ACC112 (cell line): ENCODE data around the gene ZNF682.
"Not testable (repeated sequence)": the region's sequence is repeated elsewhere in the genome, so short reads cannot be mapped to it uniquely, and the experiment has no call there.

Experiments used
- H2AFZ ChIP-seq: fragments of 200-600 bp; sonication (generic); one replicate; pipeline ENCODE4 v1.6.0; 2017; ENCODE audit warnings: antibody characterized with exemption, low read length; ENCODE audit not compliant: unreplicated experiment
- H3K27ac ChIP-seq: fragments of 200-600 bp; sonication (generic); 2 replicates; pipeline ENCODE4 v1.5.1; 2014; ENCODE audit warnings: low read depth, mild to moderate bottlenecking, antibody characterized with exemption, low read length, moderate library complexity
- H3K27me3 ChIP-seq: fragments of 200-600 bp; sonication (generic); 2 replicates; pipeline ENCODE4 v1.6.1; 2014; ENCODE audit warnings: mild to moderate bottlenecking, antibody characterized with exemption, low read length, moderate library complexity, mixed read lengths; ENCODE audit not compliant: insufficient read depth
- H3K36me3 ChIP-seq: fragments of 200-600 bp; sonication (generic); 2 replicates; pipeline ENCODE4 v1.6.1; 2016; ENCODE audit warnings: mild to moderate bottlenecking, antibody characterized with exemption, low read length, moderate library complexity, mixed read lengths; ENCODE audit not compliant: insufficient read depth
- H3K4me1 ChIP-seq: fragments of 200-600 bp; sonication (generic); one replicate; pipeline ENCODE4 v1.6.1; 2016; ENCODE audit warnings: low read length, mixed read lengths; ENCODE audit not compliant: insufficient read depth, unreplicated experiment, control insufficient read depth
- H3K4me3 ChIP-seq: fragments of 200-600 bp; sonication (generic); 2 replicates; pipeline ENCODE4 v1.5.1; 2014; ENCODE audit warnings: mild to moderate bottlenecking, low read depth, low read length
- H3K79me2 ChIP-seq: fragments of 200-600 bp; sonication (generic); one replicate; pipeline ENCODE4 v1.6.0; 2016; ENCODE audit warnings: low read length; ENCODE audit not compliant: control insufficient read depth, unreplicated experiment, insufficient read depth

Gene ZNF682

GRCh38 chr19:20067943-20068342, 28.6 kb upstream of the ZNF682 start:
- no peak overlapping the region for H3K4me3 ChIP-seq
- H3K79me2 ChIP-seq: no peaks in the 10 kb centered on the region
- peaks cover 6% of the 10 kb centered on the region; the same call in 1 of the 2 replicates for H3K27me3 ChIP-seq
- H3K27ac ChIP-seq: no peak overlapping the region
- H2AFZ ChIP-seq: no peak overlapping the region
- H3K4me1 ChIP-seq: no peaks in the 10 kb centered on the region
- no peaks in the 10 kb centered on the region for H3K36me3 ChIP-seq

DNA sequence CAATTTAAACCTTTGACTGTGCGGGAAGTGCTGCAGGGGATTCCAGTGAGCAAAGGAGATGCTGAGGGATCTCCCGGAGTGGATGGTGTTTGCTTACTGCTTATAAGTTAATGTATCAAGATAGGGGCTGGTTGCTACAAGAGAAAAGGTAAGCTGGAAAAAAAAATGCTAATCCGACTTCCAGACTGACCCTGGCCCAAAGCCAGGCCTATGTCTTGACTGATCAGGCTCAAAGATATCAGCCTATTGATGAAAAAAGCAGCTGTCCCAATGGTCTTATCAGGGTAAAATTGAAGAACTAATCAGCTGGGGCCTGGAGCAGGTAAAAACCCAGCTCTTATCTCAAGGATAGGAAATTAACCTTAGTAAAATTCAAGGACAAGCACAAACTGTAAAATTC, 27.6 kb upstream of the ZNF682 start:
- no peaks in the 10 kb centered on the region for H3K4me1 ChIP-seq
- H3K27ac ChIP-seq: no peak overlapping the region
- H3K27me3 ChIP-seq: peaks cover 6% of the 10 kb centered on the region; the same call in 1 of the 2 replicates
- no peak overlapping the region for H3K4me3 ChIP-seq
- no peaks in the 10 kb centered on the region for H3K79me2 ChIP-seq
- H3K36me3 ChIP-seq: no peaks in the 10 kb centered on the region
- no peak overlapping the region for H2AFZ ChIP-seq

GRCh38 chr19:20060282-20060681, 21.0 kb upstream of the ZNF682 start:
- Histone ChIP-seq H2AFZ (no peak overlapping the region), H3K27me3 (no peaks in the 10 kb centered on the region), H3K4me1 (no peaks in the 10 kb centered on the region), H3K36me3 (no peaks in the 10 kb centered on the region), H3K27ac (no peak overlapping the region), H3K4me3 (no peak overlapping the region), H3K79me2 (no peaks in the 10 kb centered on the region)

- not testable (repeated sequence) for H3K27me3 ChIP-seq, H3K27ac ChIP-seq, H3K4me1 ChIP-seq, H2AFZ ChIP-seq, H3K4me3 ChIP-seq, H3K79me2 ChIP-seq, H3K36me3 ChIP-seq
Observed at GRCh38 chr19:20058738-20059137, 19.4 kb upstream of the ZNF682 start.

DNA sequence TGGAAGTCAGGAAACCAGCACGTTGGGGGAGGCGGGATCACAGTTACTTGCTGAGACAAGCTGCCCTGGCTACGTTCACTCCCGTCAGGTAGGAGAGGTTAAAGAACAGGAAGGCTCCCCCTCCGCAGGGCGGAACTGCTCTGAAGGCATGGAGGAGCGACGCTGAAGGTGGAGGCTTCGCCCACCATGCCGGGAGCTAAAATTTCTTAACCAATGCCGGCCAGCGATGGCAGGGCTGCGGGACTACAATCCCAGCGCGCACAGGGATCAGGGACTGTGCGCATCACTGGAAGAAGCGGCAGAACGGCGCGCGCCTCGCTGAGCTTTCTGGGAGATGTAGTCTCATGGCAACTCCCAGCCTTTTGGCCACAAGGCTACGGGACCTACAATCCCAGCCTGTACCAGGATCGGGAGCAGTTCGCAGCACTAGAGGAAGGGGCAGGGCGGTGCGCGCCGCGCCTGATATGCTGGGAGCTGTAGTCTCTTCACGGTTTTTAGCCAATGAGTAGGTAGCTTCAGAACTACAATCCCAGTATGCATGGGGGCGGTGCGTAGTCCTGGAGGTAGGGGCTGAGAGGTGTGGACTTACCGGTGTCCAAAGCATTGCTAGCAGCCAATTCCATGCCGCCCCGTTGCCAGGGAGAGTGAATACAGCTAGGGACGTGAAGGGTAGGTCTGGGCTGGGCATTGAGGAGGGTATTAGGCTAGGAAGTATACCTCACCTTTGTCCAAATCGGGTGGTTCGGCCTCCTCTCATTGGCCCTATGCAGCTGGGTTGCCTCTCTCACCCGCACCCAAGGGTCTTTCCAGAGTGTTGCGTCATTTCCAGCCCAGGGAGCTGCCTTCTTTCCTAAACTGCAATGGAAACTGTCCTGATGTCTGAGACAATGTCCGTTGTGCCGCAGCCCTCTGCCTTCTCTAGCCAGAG, 12.8 kb upstream of the ZNF682 start:
- H3K27me3 ChIP-seq: no peaks in the 10 kb centered on the region
- H3K27ac ChIP-seq: no peak overlapping the region
- no peaks in the 10 kb centered on the region for H3K79me2 ChIP-seq
- no peaks in the 10 kb centered on the region for H3K4me1 ChIP-seq
- peak overlapping the region; percentile 98 for H2AFZ ChIP-seq
- peak overlapping the region; percentile 87 for H3K4me3 ChIP-seq
- H3K36me3 ChIP-seq: no peaks in the 10 kb centered on the region

- not testable (repeated sequence) for H3K79me2 ChIP-seq, H2AFZ ChIP-seq, H3K27ac ChIP-seq, H3K4me3 ChIP-seq, H3K36me3 ChIP-seq, H3K4me1 ChIP-seq, H3K27me3 ChIP-seq
Observed at GRCh38 chr19:20045742-20046141, 6.4 kb upstream of the ZNF682 start.

DNA sequence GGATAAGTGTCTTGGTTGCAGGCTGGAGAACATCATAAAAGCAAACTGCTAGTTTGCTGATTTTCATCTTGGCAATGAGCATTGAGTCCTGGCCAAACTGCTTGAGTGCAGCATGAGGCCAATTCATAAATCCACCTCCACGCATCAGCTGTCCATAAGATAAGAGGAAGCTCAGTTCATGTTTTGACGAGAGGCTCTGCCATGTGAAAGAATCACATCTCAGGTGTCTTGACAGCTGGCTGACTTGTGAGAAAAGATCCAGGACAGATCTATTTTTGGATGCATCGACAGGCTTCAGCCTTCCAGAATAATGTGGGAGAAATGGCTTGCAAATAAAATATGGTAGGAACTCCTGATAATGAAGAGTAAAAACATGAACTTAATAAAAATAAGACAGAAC, 5.4 kb upstream of the ZNF682 start:
- Histone ChIP-seq H3K79me2 (no peaks in the 10 kb centered on the region), H3K4me3 (no peak overlapping the region), H3K36me3 (no peaks in the 10 kb centered on the region), H3K4me1 (no peaks in the 10 kb centered on the region), H3K27me3 (no peaks in the 10 kb centered on the region), H3K27ac (no peak overlapping the region), H2AFZ (no peak overlapping the region)

- Histone ChIP-seq H3K4me1 (peaks cover 9% of the 10 kb centered on the region), H3K27me3 (no peaks in the 10 kb centered on the region), H3K4me3 (peak overlapping the region; percentile 88), H3K36me3 (no peaks in the 10 kb centered on the region), H2AFZ (peak overlapping the region; percentile 69), H3K79me2 (peaks cover 22% of the 10 kb centered on the region), H3K27ac (peak overlapping the region; percentile 83)
Observed at GRCh38 chr19:20038358-20039202, 725 bp downstream of the ZNF682 start.

GRCh38 chr19:20035935-20036334, 3.4 kb downstream of the ZNF682 start:
- Histone ChIP-seq H3K27ac (no peak overlapping the region), H3K4me3 (no peak overlapping the region), H2AFZ (no peak overlapping the region), H3K27me3 (no peaks in the 10 kb centered on the region), H3K79me2 (peaks cover 22% of the 10 kb centered on the region), H3K36me3 (no peaks in the 10 kb centered on the region), H3K4me1 (peaks cover 9% of the 10 kb centered on the region)

DNA sequence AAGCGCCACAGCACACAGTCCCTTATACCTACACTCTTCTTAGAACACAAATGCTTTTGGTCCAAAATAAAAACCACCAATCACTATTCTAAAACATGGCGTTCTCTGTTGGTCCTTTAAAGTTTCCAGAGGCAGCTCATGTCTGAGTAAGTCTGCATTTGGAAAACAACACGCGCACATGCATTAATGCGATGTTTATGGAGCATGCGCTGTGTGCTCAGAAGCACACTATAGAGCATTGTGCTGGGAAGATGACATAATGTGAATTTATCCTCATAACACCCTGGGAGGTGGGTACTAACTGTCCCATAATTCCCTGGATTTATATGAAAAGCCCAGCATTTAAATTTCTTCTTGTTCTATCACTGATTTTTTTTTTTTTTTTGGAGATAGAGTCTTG, 10.7 kb downstream of the ZNF682 start:
- Histone ChIP-seq H3K27ac (no peak overlapping the region), H3K4me1 (no peaks in the 10 kb centered on the region), H3K36me3 (peaks cover 5% of the 10 kb centered on the region), H3K4me3 (no peak overlapping the region), H3K27me3 (no peaks in the 10 kb centered on the region), H3K79me2 (no peaks in the 10 kb centered on the region), H2AFZ (no peak overlapping the region)
